A549 (cell line): Measurements from ENCODE around the gene PTPN1. TPM values are rescaled to one million over a fixed set of nuclear protein-coding genes. Genes with fewer than 3 reads are reported as not detected.
A peak's percentile ranks its signal among the peaks of the same experiment; 100 is the strongest.

Experiments
- ATAC-seq, 2 experiments: fragments of 200-7000 bp in 1 of 2; fragments of >200 bp in 1 of 2; cut with Nextera tagmentation in 1 of 2; cut with Tn5 transposase in 1 of 2; 3 replicates each; pipeline versions ENCODE4 v1.8.0 to v1.9.1; 2018 to 2020; ENCODE audit warnings: mild to moderate bottlenecking in 1 of 2, moderate library complexity in 1 of 2
- CTCF ChIA-PET: fragments of 300-600 bp; sonication (Branson Sonifier 250); formaldehyde crosslinking; extraction: SDS; loops from one replicate; lab custom pipeline; 2021; ENCODE audit warnings: antibody characterized with exemption, inconsistent platforms; lab: Yijun Ruan, JAX
- POLR2A ChIA-PET: fragments of 350-600 bp; formaldehyde crosslinking; extraction: SDS; loops from one replicate; lab custom pipeline; 2021; ENCODE audit warnings: antibody characterized with exemption, inconsistent platforms; lab: Yijun Ruan, JAX
- DNase-seq, 2 experiments: peaks; one replicate each; pipeline versions ENCODE4 v3.0.0 to v3.0.0-alpha.2; 2011 to 2016; ENCODE audit warnings: low read depth in 1 of 2, low spot score in 1 of 2
- FAIRE-seq: peaks from 2 replicates; lab custom pipeline; 2011; peaks lifted over from hg19 to GRCh38; lab: Jason Lieb, UNC
- H3K27ac ChIP-seq, 2 experiments: fragments of >200 bp; sonication (Bioruptor Twin); formaldehyde crosslinking; 3 replicates each; pipeline ENCODE4 v1.5.1; 2016 to 2017
- H3K4me1 ChIP-seq: fragments of >200 bp; sonication (Bioruptor Twin); formaldehyde crosslinking; 3 replicates; pipeline ENCODE4 v1.6.1; 2016
- H3K4me2 ChIP-seq: fragments of >200 bp; sonication (Bioruptor Twin); formaldehyde crosslinking; 3 replicates; pipeline ENCODE4 v1.6.1; 2016
- H3K4me3 ChIP-seq: fragments of >200 bp; sonication (Bioruptor Twin); formaldehyde crosslinking; 3 replicates; pipeline ENCODE4 v1.5.1; 2016
- H3K9me3 ChIP-seq: fragments of >200 bp; sonication (Bioruptor Twin); formaldehyde crosslinking; 3 replicates; pipeline ENCODE4 v1.6.1; 2016
- CHD4 ChIP-seq: fragments of 200-600 bp; sonication (generic); IDR thresholded peaks from 2 replicates; pipeline ENCODE4 v1.6.1; 2016; ENCODE audit warnings: antibody characterized with exemption, mild to moderate bottlenecking, borderline replicate concordance
- EHF ChIP-seq: fragments of 250-450 bp; sonication (Bioruptor Pico); IDR thresholded peaks from 2 replicates; pipeline ENCODE4 v1.5.0; 2020; ENCODE audit warnings: mild to moderate bottlenecking
- EP300 ChIP-seq, 2 experiments: fragments of >200 bp; sonication (Bioruptor Twin); formaldehyde crosslinking; IDR thresholded peaks; 2 replicates in 1 of 2; 3 replicates in 1 of 2; pipeline ENCODE4 v1.6.1; 2016 to 2017
- FOSL2 ChIP-seq, 2 experiments: fragments of 450-650 bp in 1 of 2; fragments of >200 bp in 1 of 2; sonication (Bioruptor Twin) in 1 of 2; formaldehyde crosslinking; IDR thresholded peaks; 2 replicates each; pipeline versions ENCODE4 v1.5.0 to v1.6.1; 2016 to 2020; ENCODE audit warnings: mild to moderate bottlenecking in 1 of 2, moderate library complexity in 1 of 2
- FOXS1 ChIP-seq: fragments of 250-450 bp; sonication (Bioruptor Pico); IDR thresholded peaks from 2 replicates; pipeline ENCODE4 v1.5.0; 2020; ENCODE audit warnings: mild to moderate bottlenecking, moderate library complexity
- GATA3 ChIP-seq: IDR thresholded peaks from 2 replicates; pipeline ENCODE4 v1.6.1; 2012; ENCODE audit warnings: borderline replicate concordance
- HOXA7 ChIP-seq: fragments of 250-450 bp; sonication (Bioruptor Pico); IDR thresholded peaks from 2 replicates; pipeline ENCODE4 v1.5.0; 2020; ENCODE audit warnings: mild to moderate bottlenecking, moderate library complexity
- HOXB13 ChIP-seq: fragments of 250-450 bp; sonication (Bioruptor Pico); IDR thresholded peaks from 2 replicates; pipeline ENCODE4 v1.5.0; 2020; ENCODE audit warnings: low read depth, mild to moderate bottlenecking, moderate library complexity
- MAFK ChIP-seq: fragments of 450-650 bp; IDR thresholded peaks from 2 replicates; pipeline ENCODE4 v1.6.1; 2014; ENCODE audit not compliant: partially characterized antibody
- MAZ ChIP-seq: fragments of 150-350 bp; IDR thresholded peaks from 2 replicates; pipeline ENCODE4 v1.6.1; 2014; ENCODE audit warnings: antibody characterized with exemption, low read depth, low read length, borderline replicate concordance
- PHF8 ChIP-seq: fragments of 200-600 bp; sonication (generic); IDR thresholded peaks from 2 replicates; pipeline ENCODE4 v1.6.1; 2016; ENCODE audit warnings: low read depth, mild to moderate bottlenecking, antibody characterized with exemption, moderate library complexity, borderline replicate concordance
- RNF2 ChIP-seq: fragments of 200-600 bp; sonication (generic); IDR thresholded peaks from 2 replicates; pipeline ENCODE4 v1.6.1; 2016; ENCODE audit warnings: low read depth, mild to moderate bottlenecking, antibody characterized with exemption, moderate library complexity, borderline replicate concordance
- TP53 ChIP-seq: fragments of 250-450 bp; sonication (Bioruptor Pico); IDR thresholded peaks from 2 replicates; pipeline ENCODE4 v1.5.0; 2021; ENCODE audit warnings: mild to moderate bottlenecking, moderate library complexity
- WGBS: methylation state at CpG from one replicate; pipeline ENCODE4 v1.1.6; 2017; ENCODE audit errors: missing lambda C conversion rate; 5-methylcytosine and 5-hydroxymethylcytosine counted together
- polyA plus RNA-seq, 4 experiments: library from polyadenylated mRNA; depleted of rRNA in 3 of 4; stranded (reverse); fragments of >200 nt; fragmentation: RNase III in 1 of 4; extraction: RNeasy Plus Mini Kit Qiagen cat#74134 plus additional on column Dnase treatment in 1 of 4; gene quantifications; 2 replicates in 3 of 4; 3 replicates in 1 of 4; pipeline ENCODE4 v1.2.3, GENCODE V29; 2011 to 2017
- TF ChIP-seq, protein P1 (sequence below): fragments of 250-450 bp; sonication (Bioruptor Pico); IDR thresholded peaks from 2 replicates; pipeline ENCODE4 v1.5.0; 2020; ENCODE audit warnings: low read depth, mild to moderate bottlenecking, moderate library complexity
- TF ChIP-seq, protein P2 (sequence below): fragments of 200-600 bp; sonication (generic); IDR thresholded peaks from 2 replicates; pipeline ENCODE4 v1.6.1; 2016; ENCODE audit warnings: antibody characterized with exemption, mild to moderate bottlenecking, moderate library complexity
- TF ChIP-seq, protein P3 (sequence below): fragments of >200 bp; sonication (Bioruptor Twin); formaldehyde crosslinking; IDR thresholded peaks from 3 replicates; pipeline ENCODE4 v1.6.1; 2016
- TF ChIP-seq, protein P4 (sequence below): fragments of 250-450 bp; sonication (Bioruptor Pico); IDR thresholded peaks from 2 replicates; pipeline ENCODE4 v1.5.0; 2021; ENCODE audit warnings: mild to moderate bottlenecking, moderate library complexity, borderline replicate concordance

PTPN1 gene
- polyA plus RNA-seq, 2 of the 4 experiments (the other 2 are of a cell fraction), result 23.2 to 24.3 TPM

DNA sequence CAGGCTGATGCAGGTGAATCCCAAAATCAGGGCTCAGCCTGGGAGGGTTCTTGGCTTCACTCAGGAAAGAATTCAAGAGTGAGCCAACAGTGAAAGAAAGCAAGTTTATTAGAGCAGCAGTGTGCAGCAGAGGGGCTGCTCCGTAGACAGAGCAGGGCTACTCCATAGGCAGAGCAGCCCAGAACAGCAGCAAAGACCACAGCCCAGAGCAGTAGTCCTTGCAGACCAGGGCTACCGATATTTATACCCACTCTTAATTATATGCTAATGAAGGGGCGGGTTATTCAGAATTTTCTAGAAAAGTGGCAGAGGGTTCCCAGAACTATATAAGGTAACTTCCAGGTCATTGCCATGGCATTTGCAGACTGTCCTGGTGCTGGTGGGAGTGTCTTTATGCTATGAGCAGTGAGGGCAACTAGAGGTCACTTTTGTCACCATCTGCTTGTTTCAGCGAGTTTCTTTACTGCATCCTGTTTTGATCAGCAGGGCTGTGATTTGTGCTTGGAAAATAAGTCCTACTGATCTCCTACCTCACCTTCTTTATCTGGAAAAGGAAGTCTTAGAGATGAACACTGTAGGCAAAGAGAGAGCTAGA is 39.8 kb upstream of the PTPN1 start:
- peaks cover 13% of the 10 kb centered on the region for H3K4me1 ChIP-seq
- ATAC-seq, result no peak
- H3K4me3 ChIP-seq, result no peak overlapping the region
- POLR2A ChIA-PET, result no interaction called here
- no peak for FAIRE-seq
- H3K4me2 ChIP-seq, result no peak overlapping the region
- CTCF ChIA-PET, result interaction anchor here (0.8 to 16.2 kb wide), 9 partner anchors 8 to 317 kb away, joined by 3 to 322 read pairs (median 4); partner anchors contain the start of genes CEBPB and PEDS1
- no peak for DNase-seq
- WGBS, result 73% methylated on average over 4 of the region's 4 CpGs
- peak overlapping the region; percentile 7 to 36; a peak in 2 of 6 replicates for H3K27ac ChIP-seq
- H3K9me3 ChIP-seq, result no peaks in the 10 kb centered on the region
- TF ChIP-seq, protein P1, sequence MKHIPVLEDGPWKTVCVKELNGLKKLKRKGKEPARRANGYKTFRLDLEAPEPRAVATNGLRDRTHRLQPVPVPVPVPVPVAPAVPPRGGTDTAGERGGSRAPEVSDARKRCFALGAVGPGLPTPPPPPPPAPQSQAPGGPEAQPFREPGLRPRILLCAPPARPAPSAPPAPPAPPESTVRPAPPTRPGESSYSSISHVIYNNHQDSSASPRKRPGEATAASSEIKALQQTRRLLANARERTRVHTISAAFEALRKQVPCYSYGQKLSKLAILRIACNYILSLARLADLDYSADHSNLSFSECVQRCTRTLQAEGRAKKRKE (CRISPR knock-in tag), result no peak
- TF ChIP-seq FOXS1 (CRISPR knock-in tag) (no peak), GATA3 (no peak), TP53 (no peak)

DNA sequence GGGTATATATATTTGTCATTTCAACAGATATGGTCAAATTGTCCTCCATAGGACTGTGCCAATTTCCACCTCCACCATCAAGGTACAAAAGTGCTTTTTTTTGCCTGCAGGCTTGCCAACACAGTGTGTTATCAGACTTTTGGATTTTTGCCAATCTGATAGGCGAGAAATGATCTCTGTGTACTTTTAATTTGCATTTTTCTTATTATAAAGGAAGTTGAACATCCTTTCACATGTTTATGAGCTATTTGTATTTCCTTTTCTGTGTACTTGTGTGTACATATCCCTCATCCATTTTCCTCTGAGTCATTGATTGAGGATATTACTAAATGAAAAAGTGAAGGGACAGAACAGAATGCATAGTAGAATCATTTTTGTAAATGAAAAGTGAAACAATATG is 39.0 kb upstream of the PTPN1 start:
- no peak overlapping the region; a peak in 1 of 6 replicates for H3K27ac ChIP-seq
- WGBS, result 53% methylated on average over 1 of the region's 1 CpG
- FAIRE-seq (no peak), DNase-seq (no peak), ATAC-seq (no peak)
- H3K4me3 ChIP-seq, result no peak overlapping the region
- peaks cover 22% of the 10 kb centered on the region for H3K4me1 ChIP-seq
- no peak overlapping the region for H3K4me2 ChIP-seq
- TF ChIP-seq, protein P2, sequence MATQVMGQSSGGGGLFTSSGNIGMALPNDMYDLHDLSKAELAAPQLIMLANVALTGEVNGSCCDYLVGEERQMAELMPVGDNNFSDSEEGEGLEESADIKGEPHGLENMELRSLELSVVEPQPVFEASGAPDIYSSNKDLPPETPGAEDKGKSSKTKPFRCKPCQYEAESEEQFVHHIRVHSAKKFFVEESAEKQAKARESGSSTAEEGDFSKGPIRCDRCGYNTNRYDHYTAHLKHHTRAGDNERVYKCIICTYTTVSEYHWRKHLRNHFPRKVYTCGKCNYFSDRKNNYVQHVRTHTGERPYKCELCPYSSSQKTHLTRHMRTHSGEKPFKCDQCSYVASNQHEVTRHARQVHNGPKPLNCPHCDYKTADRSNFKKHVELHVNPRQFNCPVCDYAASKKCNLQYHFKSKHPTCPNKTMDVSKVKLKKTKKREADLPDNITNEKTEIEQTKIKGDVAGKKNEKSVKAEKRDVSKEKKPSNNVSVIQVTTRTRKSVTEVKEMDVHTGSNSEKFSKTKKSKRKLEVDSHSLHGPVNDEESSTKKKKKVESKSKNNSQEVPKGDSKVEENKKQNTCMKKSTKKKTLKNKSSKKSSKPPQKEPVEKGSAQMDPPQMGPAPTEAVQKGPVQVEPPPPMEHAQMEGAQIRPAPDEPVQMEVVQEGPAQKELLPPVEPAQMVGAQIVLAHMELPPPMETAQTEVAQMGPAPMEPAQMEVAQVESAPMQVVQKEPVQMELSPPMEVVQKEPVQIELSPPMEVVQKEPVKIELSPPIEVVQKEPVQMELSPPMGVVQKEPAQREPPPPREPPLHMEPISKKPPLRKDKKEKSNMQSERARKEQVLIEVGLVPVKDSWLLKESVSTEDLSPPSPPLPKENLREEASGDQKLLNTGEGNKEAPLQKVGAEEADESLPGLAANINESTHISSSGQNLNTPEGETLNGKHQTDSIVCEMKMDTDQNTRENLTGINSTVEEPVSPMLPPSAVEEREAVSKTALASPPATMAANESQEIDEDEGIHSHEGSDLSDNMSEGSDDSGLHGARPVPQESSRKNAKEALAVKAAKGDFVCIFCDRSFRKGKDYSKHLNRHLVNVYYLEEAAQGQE, result no peak
- TF ChIP-seq PHF8 (no peak), MAFK (no peak), GATA3 (no peak; the same call in 1 of the 2 replicates), EP300 (IDR thresholded peaks at IDR 0.05) (no peak), HOXA7 (CRISPR knock-in tag) (no peak), MAZ (no peak), HOXB13 (CRISPR knock-in tag) (no peak), EHF (CRISPR knock-in tag) (no peak), FOSL2 (IDR thresholded peaks at IDR 0.05) (no peak), FOSL2 (CRISPR knock-in tag; IDR thresholded peaks at IDR 0.05) (no peak), RNF2 (no peak), CHD4 (no peak)
- TF ChIP-seq, protein P3, sequence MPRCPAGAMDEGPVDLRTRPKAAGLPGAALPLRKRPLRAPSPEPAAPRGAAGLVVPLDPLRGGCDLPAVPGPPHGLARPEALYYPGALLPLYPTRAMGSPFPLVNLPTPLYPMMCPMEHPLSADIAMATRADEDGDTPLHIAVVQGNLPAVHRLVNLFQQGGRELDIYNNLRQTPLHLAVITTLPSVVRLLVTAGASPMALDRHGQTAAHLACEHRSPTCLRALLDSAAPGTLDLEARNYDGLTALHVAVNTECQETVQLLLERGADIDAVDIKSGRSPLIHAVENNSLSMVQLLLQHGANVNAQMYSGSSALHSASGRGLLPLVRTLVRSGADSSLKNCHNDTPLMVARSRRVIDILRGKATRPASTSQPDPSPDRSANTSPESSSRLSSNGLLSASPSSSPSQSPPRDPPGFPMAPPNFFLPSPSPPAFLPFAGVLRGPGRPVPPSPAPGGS, result no peak
- TF ChIP-seq, protein P4, sequence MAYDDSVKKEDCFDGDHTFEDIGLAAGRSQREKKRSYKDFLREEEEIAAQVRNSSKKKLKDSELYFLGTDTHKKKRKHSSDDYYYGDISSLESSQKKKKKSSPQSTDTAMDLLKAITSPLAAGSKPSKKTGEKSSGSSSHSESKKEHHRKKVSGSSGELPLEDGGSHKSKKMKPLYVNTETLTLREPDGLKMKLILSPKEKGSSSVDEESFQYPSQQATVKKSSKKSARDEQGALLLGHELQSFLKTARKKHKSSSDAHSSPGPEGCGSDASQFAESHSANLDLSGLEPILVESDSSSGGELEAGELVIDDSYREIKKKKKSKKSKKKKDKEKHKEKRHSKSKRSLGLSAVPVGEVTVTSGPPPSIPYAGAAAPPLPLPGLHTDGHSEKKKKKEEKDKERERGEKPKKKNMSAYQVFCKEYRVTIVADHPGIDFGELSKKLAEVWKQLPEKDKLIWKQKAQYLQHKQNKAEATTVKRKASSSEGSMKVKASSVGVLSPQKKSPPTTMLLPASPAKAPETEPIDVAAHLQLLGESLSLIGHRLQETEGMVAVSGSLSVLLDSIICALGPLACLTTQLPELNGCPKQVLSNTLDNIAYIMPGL (CRISPR knock-in tag), result no peak
- H3K9me3 ChIP-seq, result no peaks in the 10 kb centered on the region
- ChIA-PET CTCF (interaction anchor here (0.9 to 16.2 kb wide), 6 partner anchors 14 to 318 kb away, joined by 3 to 322 read pairs (median 7); partner anchors contain the start of genes CEBPB and PEDS1), POLR2A (no interaction called here)
